ENCODE measurements around the gene PGA5. TPM values are rescaled to one million over a fixed set of nuclear protein-coding genes. Genes with fewer than 3 reads are reported as not detected.

Gene PGA5
- total RNA-seq, 4 donors from 2014 or later, result 0.19 to 0.22 TPM; not detected in 2

DNA sequence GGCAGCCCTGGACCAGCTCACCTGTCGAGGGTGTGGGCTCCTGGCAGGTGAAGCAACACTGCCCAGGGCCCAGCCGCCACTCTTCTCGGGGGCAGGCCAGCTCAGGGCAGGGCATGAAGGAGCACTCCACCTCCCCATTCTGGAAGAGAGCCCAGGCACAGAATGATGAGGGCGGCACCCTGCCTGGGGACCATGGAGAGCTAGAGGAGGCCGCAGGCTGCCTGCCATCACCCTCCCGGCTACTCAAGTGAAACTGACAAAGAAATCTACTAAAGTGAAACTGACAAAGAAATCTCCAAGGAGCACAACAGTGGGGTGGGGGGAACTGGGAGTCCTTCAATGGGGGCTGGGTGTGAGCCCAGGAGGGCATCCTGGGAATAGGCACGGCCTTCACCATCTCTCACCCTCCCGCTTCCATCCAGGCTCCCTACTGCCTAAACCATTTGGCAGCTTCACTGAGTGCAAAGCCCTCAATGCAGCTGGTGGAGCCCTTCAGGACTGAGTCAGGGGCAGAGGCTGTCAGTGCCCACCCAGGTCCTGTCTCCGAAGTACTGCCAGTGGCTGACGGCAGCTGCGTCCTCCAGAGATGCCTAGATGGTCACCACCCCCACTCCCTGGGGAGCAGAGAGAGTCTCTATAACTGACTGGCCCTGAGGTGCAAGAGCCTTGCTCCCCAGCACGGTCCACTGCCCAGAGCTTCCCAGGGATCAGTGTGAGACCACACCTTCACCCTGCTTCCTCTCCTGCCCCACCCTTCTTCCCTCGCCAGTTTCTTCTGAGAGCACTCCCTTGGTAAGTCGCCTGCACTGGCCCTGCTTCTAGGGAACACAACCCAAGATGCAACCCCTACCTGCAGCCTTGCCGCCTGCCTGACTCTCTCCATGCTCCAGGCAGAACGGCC, 32.5 kb downstream of the PGA5 start:
- TF ChIP-seq POLR2A (IDR thresholded peaks at IDR 0.05), result no peak
- TF ChIP-seq, protein P1, sequence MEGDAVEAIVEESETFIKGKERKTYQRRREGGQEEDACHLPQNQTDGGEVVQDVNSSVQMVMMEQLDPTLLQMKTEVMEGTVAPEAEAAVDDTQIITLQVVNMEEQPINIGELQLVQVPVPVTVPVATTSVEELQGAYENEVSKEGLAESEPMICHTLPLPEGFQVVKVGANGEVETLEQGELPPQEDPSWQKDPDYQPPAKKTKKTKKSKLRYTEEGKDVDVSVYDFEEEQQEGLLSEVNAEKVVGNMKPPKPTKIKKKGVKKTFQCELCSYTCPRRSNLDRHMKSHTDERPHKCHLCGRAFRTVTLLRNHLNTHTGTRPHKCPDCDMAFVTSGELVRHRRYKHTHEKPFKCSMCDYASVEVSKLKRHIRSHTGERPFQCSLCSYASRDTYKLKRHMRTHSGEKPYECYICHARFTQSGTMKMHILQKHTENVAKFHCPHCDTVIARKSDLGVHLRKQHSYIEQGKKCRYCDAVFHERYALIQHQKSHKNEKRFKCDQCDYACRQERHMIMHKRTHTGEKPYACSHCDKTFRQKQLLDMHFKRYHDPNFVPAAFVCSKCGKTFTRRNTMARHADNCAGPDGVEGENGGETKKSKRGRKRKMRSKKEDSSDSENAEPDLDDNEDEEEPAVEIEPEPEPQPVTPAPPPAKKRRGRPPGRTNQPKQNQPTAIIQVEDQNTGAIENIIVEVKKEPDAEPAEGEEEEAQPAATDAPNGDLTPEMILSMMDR (IDR thresholded peaks at IDR 0.05), result no peak
- no peak for DNase-seq
- Histone ChIP-seq H3K4me1 (peaks cover 5 to 19% (median 9%) of the 10 kb centered on the region in 3 donors), H3K36me3 (no peaks in the 10 kb centered on the region), H3K9me3 (no peaks in the 10 kb centered on the region), H3K27ac (no peak overlapping the region), H3K4me3 (no peak overlapping the region), H3K27me3 (peaks cover 0 to 22% (median 0%) of the 10 kb centered on the region in 4 donors)
- intact Hi-C loops (cut with DNase I), result no loop called here
- 43 to 51% methylated on average over 8 to 9 of the region's 16 CpGs for WGBS, 2 donors

DNA sequence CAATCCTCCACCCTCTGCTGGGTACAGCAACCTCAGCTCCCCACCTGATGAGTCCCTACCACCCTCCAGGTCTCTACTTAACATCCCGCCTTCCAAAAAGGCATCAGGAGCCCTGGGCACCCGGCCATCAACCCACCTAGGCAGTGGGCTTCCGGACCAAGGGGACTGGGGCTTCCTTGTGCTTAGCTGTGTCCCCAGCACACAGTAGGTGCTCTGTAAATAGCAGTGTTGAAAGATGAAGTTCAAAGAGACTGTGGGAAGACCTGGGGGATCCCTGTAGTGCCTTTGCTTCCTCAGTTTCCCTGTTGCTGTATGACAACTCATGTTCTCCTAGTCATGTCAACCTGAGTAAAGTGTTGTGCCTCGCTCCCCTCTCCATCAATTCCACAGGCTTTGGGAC, 33.1 kb downstream of the PGA5 start:
- Histone ChIP-seq H3K27ac (no peak overlapping the region), H3K4me3 (no peak overlapping the region), H3K4me1 (peaks cover 5 to 19% (median 9%) of the 10 kb centered on the region in 3 donors), H3K27me3 (peaks cover 0 to 25% (median 0%) of the 10 kb centered on the region in 4 donors), H3K36me3 (no peaks in the 10 kb centered on the region), H3K9me3 (no peaks in the 10 kb centered on the region)
- TF ChIP-seq, protein P1 (IDR thresholded peaks at IDR 0.05), result no peak
- TF ChIP-seq POLR2A (IDR thresholded peaks at IDR 0.05), result no peak
- DNase-seq, result no peak
- 87% methylated on average over 4 of the region's 4 CpGs for WGBS, 2 donors
- intact Hi-C loops (cut with DNase I), result no loop called here

DNA sequence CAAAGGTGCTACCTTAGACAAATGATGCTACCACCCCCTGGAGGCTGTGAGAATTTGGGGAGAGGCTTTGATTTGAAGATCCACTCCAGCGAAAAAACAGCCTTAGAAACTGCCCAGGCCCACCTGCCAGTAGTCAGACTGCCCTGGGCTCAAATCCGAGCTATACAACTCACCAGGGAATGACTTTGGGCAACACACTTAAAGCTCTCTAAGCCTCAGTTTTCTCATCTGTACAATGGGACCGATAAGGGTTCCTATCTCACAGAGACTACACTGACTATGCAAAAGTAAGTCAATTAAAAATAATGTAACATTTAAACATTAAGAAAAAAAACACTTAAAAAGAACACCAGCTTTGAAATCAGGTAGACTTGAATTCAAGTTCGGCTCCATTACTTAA, 34.2 kb downstream of the PGA5 start:
- peaks cover 5 to 23% (median 13%) of the 10 kb centered on the region in 3 donors for H3K4me1 ChIP-seq
- no peak for TF ChIP-seq POLR2A (IDR thresholded peaks at IDR 0.05)
- TF ChIP-seq, protein P1 (IDR thresholded peaks at IDR 0.05), result no peak
- H3K9me3 ChIP-seq, result no peaks in the 10 kb centered on the region
- WGBS, 2 donors, result 85 to 94% methylated on average over 4 of the region's 4 CpGs
- H3K36me3 ChIP-seq, result no peaks in the 10 kb centered on the region
- H3K27me3 ChIP-seq, result peaks cover 0 to 25% (median 0%) of the 10 kb centered on the region in 4 donors
- DNase-seq, result no peak
- no peak overlapping the region for H3K4me3 ChIP-seq
- no peak overlapping the region for H3K27ac ChIP-seq
- intact Hi-C loops (cut with DNase I), result no loop called here

DNA sequence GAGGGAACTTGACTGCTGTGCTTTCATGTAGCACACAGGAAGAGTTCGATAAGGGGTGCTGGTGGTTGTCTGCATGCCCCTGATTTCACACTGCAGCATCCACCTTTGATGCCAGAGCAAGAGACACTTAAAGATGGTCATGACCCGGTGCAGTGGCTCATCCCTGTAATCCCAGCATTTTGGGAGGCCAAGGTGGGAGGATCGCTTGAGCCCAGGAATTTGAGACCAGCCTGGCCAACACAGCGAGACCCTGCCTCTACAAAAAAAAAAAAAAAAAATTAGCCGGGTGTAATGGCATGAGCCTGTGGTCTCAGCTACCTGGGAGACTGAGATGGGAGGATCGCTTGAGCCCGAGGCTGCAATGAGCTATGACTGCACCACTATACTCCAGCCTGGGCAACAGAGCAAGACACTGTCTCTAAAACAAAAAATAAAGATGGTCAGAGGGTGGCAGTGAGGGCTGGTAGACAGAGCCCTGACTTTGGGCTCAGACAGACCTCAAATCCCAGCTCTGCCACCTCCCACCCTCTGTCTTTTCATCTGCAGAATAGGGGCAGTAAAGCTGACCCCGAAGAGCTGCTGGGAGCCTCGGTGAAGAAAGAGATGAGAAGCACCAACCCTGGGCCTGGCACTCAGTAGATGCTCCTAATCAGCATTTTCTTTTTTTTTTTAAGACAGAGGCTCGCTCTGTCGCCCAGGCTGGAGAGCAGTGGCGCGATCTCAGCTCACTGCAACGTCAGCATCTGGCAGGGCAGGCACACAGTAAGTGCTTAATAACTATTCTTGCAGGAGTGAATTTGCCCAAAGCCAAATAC, 36.4 kb downstream of the PGA5 start:
- H3K4me1 ChIP-seq, result peaks cover 5 to 43% (median 24%) of the 10 kb centered on the region in 3 donors
- 82 to 85% methylated on average over 10 to 14 of the region's 14 CpGs for WGBS, 2 donors
- intact Hi-C loops (cut with DNase I), result no loop called here
- no peak for DNase-seq
- TF ChIP-seq POLR2A (IDR thresholded peaks at IDR 0.05), result no peak
- TF ChIP-seq, protein P1 (IDR thresholded peaks at IDR 0.05), result no peak
- H3K27ac ChIP-seq, result no peak overlapping the region
- H3K9me3 ChIP-seq, result no peaks in the 10 kb centered on the region
- no peak overlapping the region for H3K4me3 ChIP-seq
- H3K36me3 ChIP-seq, result no peaks in the 10 kb centered on the region
- peaks cover 0 to 27% (median 0%) of the 10 kb centered on the region in 4 donors for H3K27me3 ChIP-seq

Data from esophagus squamous epithelium (tissue), 5 donors.